Measurements from ENCODE around the gene CARD11. TPM values are rescaled to one million over a fixed set of nuclear protein-coding genes. Genes with fewer than 3 reads are reported as not detected.

CARD11 gene
- total and polyA plus RNA-seq, 2 of the 4 experiments (the other 2 are of a cell fraction) = 0.18 to 0.26 TPM

DNA sequence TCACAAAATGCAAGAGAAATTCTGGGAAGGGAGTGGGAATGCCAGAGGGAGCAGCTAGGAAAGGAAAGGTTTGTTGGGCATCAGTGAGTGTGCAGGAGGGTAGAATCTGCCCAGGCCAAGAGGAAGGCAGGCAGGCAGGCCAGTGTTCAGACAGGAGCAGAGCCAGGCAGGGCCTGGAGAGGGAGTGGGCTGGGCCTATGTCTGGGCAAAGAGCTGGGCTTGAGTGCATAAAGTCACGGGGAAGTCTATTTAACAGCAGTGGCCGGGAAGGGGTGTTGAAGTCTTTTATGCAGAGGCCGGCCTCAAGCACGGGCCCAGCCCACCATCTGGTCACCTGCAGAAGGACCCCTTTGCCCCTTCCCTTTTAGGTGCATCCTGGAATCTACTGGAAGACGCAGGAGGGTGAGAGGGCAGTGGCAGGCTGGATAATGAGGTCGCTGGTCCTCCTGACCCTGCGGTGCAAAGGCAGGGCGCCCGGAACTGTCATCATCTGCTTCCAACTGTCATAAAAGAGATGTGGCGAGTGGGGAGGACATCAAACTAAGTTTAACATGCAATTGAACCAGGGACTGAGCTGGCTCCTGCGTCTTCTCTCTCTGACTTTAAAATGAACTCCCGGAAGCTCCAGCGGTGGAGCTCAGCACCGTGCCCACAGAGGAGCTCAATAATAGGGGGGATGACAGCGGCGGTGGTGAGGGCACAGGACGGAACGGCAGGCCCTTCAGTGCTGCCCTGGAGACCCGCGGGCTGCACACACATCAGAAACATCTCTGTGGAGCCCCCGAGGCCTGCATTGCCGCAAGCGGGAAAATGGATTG, 29.5 kb downstream of the CARD11 start:
- Histone ChIP-seq H3K9me1 (ENCODE audit: insufficient read depth, low read length) (no peaks in the 10 kb centered on the region), H4K20me1 (ENCODE audit: insufficient read depth, low read length) (no peaks in the 10 kb centered on the region), H3K9me3 (ENCODE audit: control insufficient read depth, insufficient read depth, low read length) (no peaks in the 10 kb centered on the region; the same call in 1 of the 2 replicates), H2AK5ac (ENCODE audit: low read depth, low read length) (no peak overlapping the region), H4K91ac (ENCODE audit: insufficient read depth, low read depth, low read length) (no peak overlapping the region), H3K18ac (ENCODE audit: low read depth, low read length) (no peak overlapping the region), H3K79me1 (ENCODE audit: low read depth in 1 of 2, low read length in 2 of 2) (no peaks in the 10 kb centered on the region), H2BK15ac (ENCODE audit: low read depth, low read length) (no peak overlapping the region), H2AFZ (replicated peaks; ENCODE audit: low read length, poor library complexity) (no peak overlapping the region), H2BK5ac (ENCODE audit: low read depth, low read length, poor library complexity, severe bottlenecking) (no peak overlapping the region), H4K5ac (ENCODE audit: low read depth, low read length) (no peak overlapping the region), H3K4me1 (ENCODE audit: control insufficient read depth, insufficient read depth, low read length) (no peaks in the 10 kb centered on the region), H3K36me3 (ENCODE audit: control insufficient read depth, insufficient read depth, low read length) (no peaks in the 10 kb centered on the region), H2BK20ac (ENCODE audit: low read depth, low read length) (no peak overlapping the region), H3K14ac (replicated peaks; ENCODE audit: low read depth, low read length) (no peak overlapping the region), H3K56ac (ENCODE audit: extremely low read depth, insufficient read depth, low read length) (no peak overlapping the region), H3K23ac (ENCODE audit: low read depth, low read length) (no peak overlapping the region), H2BK120ac (ENCODE audit: low read depth, low read length) (no peak overlapping the region), H2AK9ac (replicated peaks; ENCODE audit: low read depth, low read length, poor library complexity) (no peak overlapping the region), H3K4ac (ENCODE audit: low read depth, low read length) (no peak overlapping the region), H3K9ac (ENCODE audit: low read depth, low read length) (no peak overlapping the region), H3K4me3 (ENCODE audit: insufficient read depth, low read depth, low read length) (no peak overlapping the region), H3K4me2 (ENCODE audit: low read depth, low read length) (no peak overlapping the region), H3K27me3 (ENCODE audit: control insufficient read depth, insufficient read depth, low read length) (no peaks in the 10 kb centered on the region), H4K8ac (ENCODE audit: low read depth in 2 of 2, low read length in 2 of 2) (no peak overlapping the region), H3K27ac (ENCODE audit: insufficient read depth, low read length) (no peak overlapping the region)
- TF ChIP-seq RFX5 (IDR thresholded peaks at IDR 0.05; ENCODE audit: low read depth, low read length) = no peak
- TF ChIP-seq RCOR1 (IDR thresholded peaks at IDR 0.05; ENCODE audit: insufficient replicate concordance, low read length) = no peak
- no peak for TF ChIP-seq MAZ (IDR thresholded peaks at IDR 0.05; ENCODE audit: borderline replicate concordance, low read depth, low read length)
- no peak for TF ChIP-seq FOS (IDR thresholded peaks at IDR 0.05; ENCODE audit: low read depth, low read length)
- TF ChIP-seq, protein P1, sequence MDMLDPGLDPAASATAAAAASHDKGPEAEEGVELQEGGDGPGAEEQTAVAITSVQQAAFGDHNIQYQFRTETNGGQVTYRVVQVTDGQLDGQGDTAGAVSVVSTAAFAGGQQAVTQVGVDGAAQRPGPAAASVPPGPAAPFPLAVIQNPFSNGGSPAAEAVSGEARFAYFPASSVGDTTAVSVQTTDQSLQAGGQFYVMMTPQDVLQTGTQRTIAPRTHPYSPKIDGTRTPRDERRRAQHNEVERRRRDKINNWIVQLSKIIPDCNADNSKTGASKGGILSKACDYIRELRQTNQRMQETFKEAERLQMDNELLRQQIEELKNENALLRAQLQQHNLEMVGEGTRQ (IDR thresholded peaks at IDR 0.05; ENCODE audit: low read depth, low read length) = no peak
- TF ChIP-seq, protein P2, sequence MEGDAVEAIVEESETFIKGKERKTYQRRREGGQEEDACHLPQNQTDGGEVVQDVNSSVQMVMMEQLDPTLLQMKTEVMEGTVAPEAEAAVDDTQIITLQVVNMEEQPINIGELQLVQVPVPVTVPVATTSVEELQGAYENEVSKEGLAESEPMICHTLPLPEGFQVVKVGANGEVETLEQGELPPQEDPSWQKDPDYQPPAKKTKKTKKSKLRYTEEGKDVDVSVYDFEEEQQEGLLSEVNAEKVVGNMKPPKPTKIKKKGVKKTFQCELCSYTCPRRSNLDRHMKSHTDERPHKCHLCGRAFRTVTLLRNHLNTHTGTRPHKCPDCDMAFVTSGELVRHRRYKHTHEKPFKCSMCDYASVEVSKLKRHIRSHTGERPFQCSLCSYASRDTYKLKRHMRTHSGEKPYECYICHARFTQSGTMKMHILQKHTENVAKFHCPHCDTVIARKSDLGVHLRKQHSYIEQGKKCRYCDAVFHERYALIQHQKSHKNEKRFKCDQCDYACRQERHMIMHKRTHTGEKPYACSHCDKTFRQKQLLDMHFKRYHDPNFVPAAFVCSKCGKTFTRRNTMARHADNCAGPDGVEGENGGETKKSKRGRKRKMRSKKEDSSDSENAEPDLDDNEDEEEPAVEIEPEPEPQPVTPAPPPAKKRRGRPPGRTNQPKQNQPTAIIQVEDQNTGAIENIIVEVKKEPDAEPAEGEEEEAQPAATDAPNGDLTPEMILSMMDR (conservative IDR thresholded peaks at IDR 0.05; ENCODE audit: low read depth, low read length) = no peak
- TF ChIP-seq, protein P3, sequence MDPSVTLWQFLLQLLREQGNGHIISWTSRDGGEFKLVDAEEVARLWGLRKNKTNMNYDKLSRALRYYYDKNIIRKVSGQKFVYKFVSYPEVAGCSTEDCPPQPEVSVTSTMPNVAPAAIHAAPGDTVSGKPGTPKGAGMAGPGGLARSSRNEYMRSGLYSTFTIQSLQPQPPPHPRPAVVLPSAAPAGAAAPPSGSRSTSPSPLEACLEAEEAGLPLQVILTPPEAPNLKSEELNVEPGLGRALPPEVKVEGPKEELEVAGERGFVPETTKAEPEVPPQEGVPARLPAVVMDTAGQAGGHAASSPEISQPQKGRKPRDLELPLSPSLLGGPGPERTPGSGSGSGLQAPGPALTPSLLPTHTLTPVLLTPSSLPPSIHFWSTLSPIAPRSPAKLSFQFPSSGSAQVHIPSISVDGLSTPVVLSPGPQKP (IDR thresholded peaks at IDR 0.05; ENCODE audit: borderline replicate concordance, low read depth, low read length) = no peak
- no peak for TF ChIP-seq CEBPB (IDR thresholded peaks at IDR 0.05; ENCODE audit: low read depth, low read length)
- dilution Hi-C loops (cut with HindIII; ENCODE audit: low sequenced_read_pairs, unreplicated experiment) = no loop called here
- POLR2A ChIA-PET (ENCODE audit: unreplicated experiment) = no interaction called here
- CTCF ChIA-PET = no interaction called here
- intact Hi-C loops (cut with micrococcal nuclease) = no loop called here
- in situ Hi-C loops (cut with MboI; ENCODE audit: low sequenced_read_pairs) = no loop called here
- DNase-seq (no peak), ATAC-seq (ENCODE audit: low read depth) (no peak)
- no TSS peak for BruUV-seq (replicated peaks)
- WGBS, 2 experiments (ENCODE audit: extremely low coverage in 2 of 2, insufficient read length in 1 of 2) = 81% methylated on average over 9 of the region's 23 CpGs; no CpG with 5 or more reads in 1 of the 2 experiments

All from IMR-90 (cell line).